HepG2 (cell line): ENCODE data around the gene MTCL1.

Source experiments
- CAMTA2 ChIP-seq: sonication (generic); formaldehyde crosslinking; IDR thresholded peaks from 2 replicates; pipeline ENCODE4 v1.4.0; 2020; ENCODE audit warnings: mild to moderate bottlenecking, missing genetic modification reagents, borderline replicate concordance
- CTCF ChIP-seq: sonication (generic); formaldehyde crosslinking; IDR thresholded peaks from 2 replicates; pipeline ENCODE4 v1.5.0; 2020; ENCODE audit warnings: mild to moderate bottlenecking, missing genetic modification reagents, moderate library complexity
- NR1H2 ChIP-seq: sonication (generic); formaldehyde crosslinking; IDR thresholded peaks from 2 replicates; pipeline ENCODE4 v1.8.1; 2022; ENCODE audit warnings: low read depth, missing genetic modification reagents, borderline replicate concordance

DNA sequence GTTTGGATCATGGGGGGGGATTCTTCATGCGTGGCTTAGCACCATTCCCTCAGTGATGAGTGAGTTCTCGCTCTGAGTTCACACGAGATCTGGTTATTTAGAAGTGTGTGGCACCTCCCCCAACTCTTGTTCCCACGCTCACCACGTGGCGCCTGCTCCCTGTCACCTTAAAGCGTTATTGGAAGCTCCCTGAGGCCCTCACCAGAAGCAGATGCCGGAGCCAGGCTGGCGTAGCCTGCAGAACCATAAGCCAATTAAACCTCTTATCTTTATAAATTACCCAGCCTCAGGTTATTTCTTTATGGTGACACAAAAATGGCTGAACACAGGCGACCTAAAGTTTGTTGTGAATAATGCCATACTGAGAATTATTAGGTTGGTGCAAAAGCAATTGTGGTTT is 10.5 kb upstream of the MTCL1 start:
- TF ChIP-seq CAMTA2 (CRISPR knock-in tag) (no peak), CTCF (CRISPR knock-in tag) (no peak), NR1H2 (CRISPR knock-in tag) (no peak)
